Heart left ventricle (tissue), 16 donors: Measurements from ENCODE around the gene GCSH. TPM values are rescaled to one million over a fixed set of nuclear protein-coding genes. Genes with fewer than 3 reads are reported as not detected.

ENCODE experiments used
- ATAC-seq, 4 donors: fragments of 200-7000 bp; cut with Tn5 transposase; one replicate each; pipeline ENCODE4 v1.9.1; 2020 to 2022; ENCODE audit warnings: moderate library complexity in 4 of 4, mild to moderate bottlenecking in 3 of 4, moderate number of reproducible peaks in 1 of 4
- DNase-seq, 5 donors: peaks; one replicate each; pipeline ENCODE4 v3.0.0-alpha.2; 2020
- H3K27ac ChIP-seq, 12 donors: fragments of 200-600 bp; sonication (generic) in 4 of 12; one replicate each; pipeline versions ENCODE4 v1.5.0 to v1.8.0; 2016 to 2022; ENCODE audit warnings: mild to moderate bottlenecking in 2 of 12
- H3K27me3 ChIP-seq, 9 donors: fragments of 200-600 bp; sonication (generic) in 2 of 9; one replicate each; pipeline versions ENCODE4 v1.5.1 to v1.8.0; 2016 to 2022; ENCODE audit warnings: mild to moderate bottlenecking in 3 of 9
- H3K36me3 ChIP-seq, 9 donors: fragments of 200-600 bp; sonication (generic) in 2 of 9; one replicate each; pipeline versions ENCODE4 v1.5.0 to v1.8.0; 2018 to 2022; ENCODE audit warnings: mild to moderate bottlenecking in 2 of 9
- H3K4me1 ChIP-seq, 12 donors: fragments of 200-600 bp; sonication (generic) in 4 of 12; one replicate each; pipeline versions ENCODE4 v1.5.0 to v1.8.0; 2016 to 2022; ENCODE audit warnings: mild to moderate bottlenecking in 3 of 12
- H3K4me3 ChIP-seq, 12 donors: fragments of 200-600 bp; sonication (generic) in 4 of 12; one replicate each; pipeline versions ENCODE4 v1.5.0 to v1.8.0; 2017 to 2022; ENCODE audit warnings: mild to moderate bottlenecking in 9 of 12, moderate library complexity in 4 of 12
- H3K9me3 ChIP-seq, 12 donors: fragments of 200-600 bp; sonication (generic) in 4 of 12; one replicate each; pipeline versions ENCODE4 v1.5.0 to v1.8.0; 2016 to 2022; ENCODE audit warnings: mild to moderate bottlenecking in 1 of 12
- POLR2A ChIP-seq, 2 donors: fragments of 450-650 bp; IDR thresholded peaks; one replicate each; pipeline ENCODE4 v1.6.1; 2017; ENCODE audit warnings: antibody characterized with exemption in 2 of 2, mild to moderate bottlenecking in 2 of 2, moderate library complexity in 2 of 2
- WGBS, 4 donors: extraction: QIAGEN DNeasy Blood & Tissue Kit in 2 of 4; methylation state at CpG; one replicate each; pipeline versions ENCODE4 v1.1.5 to v1.1.7; 2013 to 2018; 5-methylcytosine and 5-hydroxymethylcytosine counted together
- intact Hi-C, 10 donors: fragments of 100-400 bp; cut with DNase I; formaldehyde crosslinking; loops; one replicate each; pipeline versions ENCODE4 v1.11.1 to v1.14.2; 2022
- polyA plus RNA-seq, 2 donors: library from polyadenylated mRNA; stranded (reverse); fragments of 200-250 nt; gene quantifications; one replicate each; pipeline ENCODE4 v1.2.3, GENCODE V29; 2013
- total RNA-seq, 9 donors: library from RNA; depleted of rRNA in 2 of 9; stranded (reverse); fragments of >200 nt in 2 of 9; fragmentation: NEBNext Ultra II Directional in 3 of 9; extraction: Animal tissue kit (Norgen Biotek cat#: 25700) in 3 of 9; gene quantifications; one replicate each; pipeline versions ENCODE4 v1.1.0 to v1.2.4, GENCODE V29; 2016 to 2023
- TF ChIP-seq, protein P1 (sequence below), 12 donors: fragments of 200-600 bp; sonication (generic) in 4 of 12; IDR thresholded peaks; one replicate each; pipeline versions ENCODE4 v1.5.0 to v1.8.0; 2018 to 2022; ENCODE audit warnings: antibody characterized with exemption in 12 of 12, mild to moderate bottlenecking in 5 of 12
- donor health status: ischemic (EF 13 %, LVEDD 7.1; RV severe dilation, severe dysfunction).
- donor health status: healthy with polysubstance abuse.
- donor health status: DM: no; HTN: yes; CAD: no.
- donor health status: DM: no; HTN: no; CAD: no.
- donor health status: ischemic (EF 25% LVEDD 6.9; RV normal size, moderate dysfunction).
- donor health status: ischemic (EF 25% LVEDD 5.7; RV mildly dilated, moderate dysfunction).
- donor health status: healthy.
- donor health status: DM: yes; HTN: yes; CAD: no.
- donor health status: ischemic (EF 35%, LVEDD 5.7; RV mildly dilated, moderate dysfunction).
- donor health status: nonischemic (EF 11% LVEDD 7.7; RV severe dilation, severe dysfunction).
- donor health status: DM: yes; HTN: yes; CAD: no.
- donor health status: PGD.
- donor health status: ischemic (EF 29% LVEDD 5.4; RV normal size, mild dysfunction).
- donor health status: nonischemic (EF 23%, LVEDD 6.1; RV moderate dilation, normal function).

The GCSH gene
- total and polyA plus RNA-seq, 11 donors: 22.3 to 51.2 (median 40.1) TPM

DNA sequence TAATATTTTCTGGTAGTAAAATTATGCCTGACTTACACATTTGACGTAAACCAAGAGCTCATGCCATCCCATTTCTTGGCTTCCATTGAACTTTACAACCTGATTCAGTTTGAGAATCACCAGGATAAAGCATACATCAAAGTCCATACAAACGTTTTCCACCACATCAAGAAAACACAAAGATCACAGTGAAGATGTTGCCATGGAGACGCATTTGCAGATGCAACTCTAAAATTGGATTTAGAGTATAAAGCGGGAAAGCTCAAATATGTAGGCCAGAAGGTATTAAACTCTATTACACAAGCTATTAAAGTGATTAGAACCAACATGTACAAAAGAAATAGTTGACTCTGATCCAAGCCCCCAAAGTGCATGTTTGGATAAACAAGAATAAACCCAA is 29.5 kb downstream of the GCSH start:
- TF ChIP-seq POLR2A (IDR thresholded peaks at IDR 0.05): no peak
- TF ChIP-seq, protein P1, sequence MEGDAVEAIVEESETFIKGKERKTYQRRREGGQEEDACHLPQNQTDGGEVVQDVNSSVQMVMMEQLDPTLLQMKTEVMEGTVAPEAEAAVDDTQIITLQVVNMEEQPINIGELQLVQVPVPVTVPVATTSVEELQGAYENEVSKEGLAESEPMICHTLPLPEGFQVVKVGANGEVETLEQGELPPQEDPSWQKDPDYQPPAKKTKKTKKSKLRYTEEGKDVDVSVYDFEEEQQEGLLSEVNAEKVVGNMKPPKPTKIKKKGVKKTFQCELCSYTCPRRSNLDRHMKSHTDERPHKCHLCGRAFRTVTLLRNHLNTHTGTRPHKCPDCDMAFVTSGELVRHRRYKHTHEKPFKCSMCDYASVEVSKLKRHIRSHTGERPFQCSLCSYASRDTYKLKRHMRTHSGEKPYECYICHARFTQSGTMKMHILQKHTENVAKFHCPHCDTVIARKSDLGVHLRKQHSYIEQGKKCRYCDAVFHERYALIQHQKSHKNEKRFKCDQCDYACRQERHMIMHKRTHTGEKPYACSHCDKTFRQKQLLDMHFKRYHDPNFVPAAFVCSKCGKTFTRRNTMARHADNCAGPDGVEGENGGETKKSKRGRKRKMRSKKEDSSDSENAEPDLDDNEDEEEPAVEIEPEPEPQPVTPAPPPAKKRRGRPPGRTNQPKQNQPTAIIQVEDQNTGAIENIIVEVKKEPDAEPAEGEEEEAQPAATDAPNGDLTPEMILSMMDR (IDR thresholded peaks at IDR 0.05): no peak
- intact Hi-C loops: no loop called here
- ATAC-seq: no peak
- H3K4me3 ChIP-seq: no peak overlapping the region
- no peaks in the 10 kb centered on the region for H3K27me3 ChIP-seq
- no peak for DNase-seq
- 79 to 82% (median 80%) methylated on average over 4 of the region's 4 CpGs for WGBS, 4 donors
- no peaks in the 10 kb centered on the region for H3K36me3 ChIP-seq
- no peaks in the 10 kb centered on the region for H3K9me3 ChIP-seq
- H3K27ac ChIP-seq: no peak overlapping the region
- H3K4me1 ChIP-seq: peaks cover 0 to 8% (median 0%) of the 10 kb centered on the region in 12 donors

DNA sequence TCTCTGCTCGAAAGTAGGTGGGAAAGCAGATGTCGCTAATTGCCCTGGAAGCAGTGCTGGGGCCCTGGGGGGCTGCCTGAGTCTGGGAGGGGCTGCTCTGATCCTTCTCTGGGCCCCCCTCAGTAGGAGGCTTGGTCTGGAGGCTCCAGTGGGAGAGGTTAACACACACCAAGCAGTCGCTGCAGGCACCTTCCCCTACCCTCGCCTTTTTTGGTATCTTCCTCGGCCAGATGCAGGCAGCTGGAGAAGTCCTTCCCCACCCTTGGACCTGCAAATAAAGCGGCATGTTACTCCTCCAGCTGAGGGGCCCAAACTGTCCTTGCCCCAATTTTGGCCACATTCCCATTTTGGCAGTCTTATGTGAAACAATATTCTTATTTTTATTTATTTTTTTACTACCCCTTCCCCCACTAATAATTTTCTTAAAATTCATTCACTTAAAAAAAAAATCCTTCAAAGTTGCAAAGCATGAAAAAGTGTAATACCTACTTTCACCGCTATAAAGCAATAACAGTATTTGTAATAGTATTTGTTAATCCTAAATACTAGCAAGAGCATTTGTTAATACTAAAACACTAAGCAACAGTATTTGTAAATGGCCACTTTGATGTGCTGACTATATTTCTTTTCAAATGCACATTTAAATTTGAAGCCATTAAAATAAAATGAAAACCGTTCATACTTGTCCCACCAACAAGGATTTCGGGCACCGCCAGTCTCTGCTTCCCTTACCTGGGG is 34.2 kb downstream of the GCSH start:
- H3K4me1 ChIP-seq: no peaks in the 10 kb centered on the region
- H3K27me3 ChIP-seq: no peaks in the 10 kb centered on the region
- no peak overlapping the region for H3K4me3 ChIP-seq
- no peaks in the 10 kb centered on the region for H3K9me3 ChIP-seq
- ATAC-seq (no peak), DNase-seq (no peak)
- no peaks in the 10 kb centered on the region for H3K36me3 ChIP-seq
- intact Hi-C loops: no loop called here
- TF ChIP-seq, protein P1 (IDR thresholded peaks at IDR 0.05): no peak
- no peak for TF ChIP-seq POLR2A (IDR thresholded peaks at IDR 0.05)
- 85 to 90% (median 89%) methylated on average over 10 of the region's 10 CpGs for WGBS, 4 donors
- no peak overlapping the region for H3K27ac ChIP-seq

DNA sequence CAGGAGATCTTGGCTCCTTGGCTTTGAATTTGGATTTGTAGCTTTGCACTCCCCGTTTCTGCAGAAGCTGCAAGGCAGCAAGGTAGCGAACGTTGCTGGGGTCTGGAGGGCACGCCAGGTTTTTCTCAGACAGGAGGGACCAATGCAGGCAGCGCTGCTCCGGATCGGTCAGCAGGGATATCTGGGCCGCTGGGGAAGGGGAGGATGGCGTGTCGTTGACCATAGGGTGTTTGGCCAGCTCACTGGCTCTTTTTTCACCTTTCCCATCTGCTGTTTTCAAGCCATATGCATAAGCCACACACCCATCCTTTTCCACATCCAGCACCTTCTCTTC is 34.9 kb downstream of the GCSH start:
- Histone ChIP-seq H3K4me1 (no peaks in the 10 kb centered on the region), H3K9me3 (no peaks in the 10 kb centered on the region), H3K4me3 (no peak overlapping the region), H3K27me3 (no peaks in the 10 kb centered on the region), H3K36me3 (no peaks in the 10 kb centered on the region), H3K27ac (no peak overlapping the region)
- TF ChIP-seq, protein P1 (IDR thresholded peaks at IDR 0.05): no peak
- no peak for TF ChIP-seq POLR2A (IDR thresholded peaks at IDR 0.05)
- 88 to 91% (median 90%) methylated on average over 10 of the region's 10 CpGs for WGBS, 4 donors
- no peak for ATAC-seq
- DNase-seq: no peak
- intact Hi-C loops: no loop called here

DNA sequence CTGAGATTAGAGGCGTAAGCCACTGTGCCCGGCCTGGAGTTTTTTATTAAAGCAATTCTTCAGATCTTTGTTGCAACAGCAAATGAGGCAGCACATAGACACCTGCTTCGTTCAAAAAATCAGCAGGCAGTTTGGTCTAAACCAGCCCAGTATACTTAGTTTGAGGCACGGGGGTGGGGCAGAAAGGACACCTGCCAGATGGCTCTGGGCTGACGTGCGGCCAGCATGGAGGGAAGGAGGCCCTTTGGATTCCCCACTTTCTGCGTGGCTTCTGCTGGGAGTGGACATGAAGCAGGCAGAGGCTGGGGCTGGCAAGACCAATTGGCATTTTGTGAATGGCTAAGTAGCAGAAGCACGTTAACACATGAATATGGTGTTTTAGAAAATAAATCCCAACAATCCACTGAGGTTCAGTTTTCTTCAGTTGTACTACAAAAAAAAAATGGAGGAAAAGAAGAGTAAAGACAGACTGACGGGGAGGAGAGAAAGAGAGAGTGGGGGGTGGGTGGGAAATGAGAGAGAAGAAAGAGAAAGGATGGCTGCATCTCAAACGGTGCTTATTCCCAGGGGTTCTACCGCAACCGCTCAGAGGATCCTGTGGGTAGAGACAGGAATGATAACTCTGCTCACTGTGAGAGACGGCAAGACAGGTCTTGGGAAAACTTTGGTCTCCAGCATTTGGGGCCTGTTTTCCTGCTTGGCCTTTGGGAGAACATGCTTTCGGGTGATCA is 35.5 kb downstream of the GCSH start:
- Histone ChIP-seq H3K4me1 (no peaks in the 10 kb centered on the region), H3K27me3 (no peaks in the 10 kb centered on the region), H3K4me3 (no peak overlapping the region), H3K9me3 (no peaks in the 10 kb centered on the region), H3K27ac (no peak overlapping the region), H3K36me3 (no peaks in the 10 kb centered on the region)
- DNase-seq (no peak), ATAC-seq (no peak)
- TF ChIP-seq, protein P1 (IDR thresholded peaks at IDR 0.05): no peak
- no peak for TF ChIP-seq POLR2A (IDR thresholded peaks at IDR 0.05)
- intact Hi-C loops: no loop called here
- 82 to 89% (median 87%) methylated on average over 14 of the region's 14 CpGs for WGBS, 4 donors
